Measurements from ENCODE around the gene MKRN1.

DNA sequence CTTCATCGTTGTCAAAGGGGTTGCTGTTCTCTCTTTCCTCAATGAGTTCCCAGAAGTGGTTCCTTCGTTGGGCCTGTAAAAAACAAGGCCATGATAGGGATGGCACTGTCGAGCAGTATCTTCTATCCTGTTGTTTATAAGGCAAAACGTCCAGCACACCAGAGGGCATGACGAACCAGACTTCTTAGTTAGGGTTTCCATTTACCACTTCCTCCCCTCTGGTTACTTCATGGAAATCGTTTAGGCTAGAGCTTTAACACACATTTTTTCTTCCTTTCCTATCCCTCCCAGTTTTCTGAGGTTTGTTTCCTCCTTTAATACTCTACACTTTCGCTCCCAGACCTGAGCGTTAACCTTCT, 24.7 kb downstream of the MKRN1 start:
- no peak for TF ChIP-seq EZH2 (IDR thresholded peaks at IDR 0.05; ENCODE audit: insufficient read depth, poor library complexity, severe bottlenecking)
- TF ChIP-seq EZH2phosphoT487 (IDR thresholded peaks at IDR 0.05; ENCODE audit: insufficient read depth, low read depth), result no peak

Measured in GM23248 (cell line).